HTERT RPE-1 (cell line): ENCODE measurements around the gene WFIKKN1.

Experiments
- in situ Hi-C: fragments of 300-500 bp; cut with MboI; formaldehyde crosslinking; loops from 4 replicates; pipeline ENCODE4 v1.14.3; 2020; ENCODE audit warnings: low sequenced_read_pairs

WFIKKN1 gene

DNA sequence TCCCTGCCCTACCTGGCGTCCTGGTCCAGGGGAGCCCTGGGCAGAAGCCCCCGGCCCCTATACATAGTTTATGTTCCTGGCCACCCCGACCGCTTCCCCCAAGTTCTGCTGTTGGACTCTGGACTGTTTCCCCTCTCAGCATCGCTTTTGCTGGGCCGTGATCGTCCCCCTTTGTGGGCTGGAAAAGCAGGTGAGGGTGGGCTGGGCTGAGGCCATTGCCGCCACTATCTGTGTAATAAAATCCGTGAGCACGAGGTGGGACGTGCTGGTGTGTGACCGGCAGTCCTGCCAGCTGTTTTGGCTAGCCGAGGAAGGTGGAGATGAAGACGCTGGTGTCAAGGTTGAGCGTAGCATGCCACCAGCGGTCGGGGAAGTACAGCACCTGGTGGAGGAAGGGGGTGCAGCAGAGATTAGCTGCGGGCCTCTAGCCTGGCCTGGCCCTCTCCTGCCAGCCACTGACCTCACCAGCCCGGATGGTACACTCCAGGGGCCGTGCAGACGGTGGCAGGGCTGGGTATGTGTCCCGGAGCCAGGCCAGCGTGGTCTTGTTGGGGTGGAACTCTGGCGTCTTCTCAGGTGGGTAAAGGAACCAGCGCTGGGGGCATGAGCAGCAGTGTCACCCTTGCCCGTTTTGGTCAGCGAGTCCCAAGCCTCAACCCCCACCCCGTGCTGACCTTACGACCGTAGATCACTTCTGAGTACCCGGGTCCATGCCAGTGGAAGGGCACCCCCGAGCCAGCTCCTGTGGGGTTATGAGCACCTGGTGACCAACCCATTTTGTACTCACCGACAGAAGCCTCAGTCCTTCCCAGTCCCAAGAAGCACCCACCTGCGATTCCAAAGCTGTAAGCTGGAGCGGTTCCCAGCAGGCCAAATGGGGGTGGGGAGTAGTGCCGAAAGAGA lies 52.0 kb downstream of the WFIKKN1 start:
- in situ Hi-C loops: no loop called here

- in situ Hi-C loops: no loop called here
Measured at GRCh38 chr16:683396-684070, 52.7 kb downstream of the WFIKKN1 start.
